HG03175 (cell line): ENCODE measurements around the gene MAGEF1.

ENCODE experiments used
- ATAC-seq: cut with Tn5 transposase; IDR thresholded peaks from one replicate; pipeline ENCODE4 v1.9.1; 2021; ENCODE audit warnings: mild to moderate bottlenecking, moderate library complexity; ENCODE audit not compliant: unreplicated experiment

Gene MAGEF1, protein sequence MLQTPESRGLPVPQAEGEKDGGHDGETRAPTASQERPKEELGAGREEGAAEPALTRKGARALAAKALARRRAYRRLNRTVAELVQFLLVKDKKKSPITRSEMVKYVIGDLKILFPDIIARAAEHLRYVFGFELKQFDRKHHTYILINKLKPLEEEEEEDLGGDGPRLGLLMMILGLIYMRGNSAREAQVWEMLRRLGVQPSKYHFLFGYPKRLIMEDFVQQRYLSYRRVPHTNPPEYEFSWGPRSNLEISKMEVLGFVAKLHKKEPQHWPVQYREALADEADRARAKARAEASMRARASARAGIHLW

DNA sequence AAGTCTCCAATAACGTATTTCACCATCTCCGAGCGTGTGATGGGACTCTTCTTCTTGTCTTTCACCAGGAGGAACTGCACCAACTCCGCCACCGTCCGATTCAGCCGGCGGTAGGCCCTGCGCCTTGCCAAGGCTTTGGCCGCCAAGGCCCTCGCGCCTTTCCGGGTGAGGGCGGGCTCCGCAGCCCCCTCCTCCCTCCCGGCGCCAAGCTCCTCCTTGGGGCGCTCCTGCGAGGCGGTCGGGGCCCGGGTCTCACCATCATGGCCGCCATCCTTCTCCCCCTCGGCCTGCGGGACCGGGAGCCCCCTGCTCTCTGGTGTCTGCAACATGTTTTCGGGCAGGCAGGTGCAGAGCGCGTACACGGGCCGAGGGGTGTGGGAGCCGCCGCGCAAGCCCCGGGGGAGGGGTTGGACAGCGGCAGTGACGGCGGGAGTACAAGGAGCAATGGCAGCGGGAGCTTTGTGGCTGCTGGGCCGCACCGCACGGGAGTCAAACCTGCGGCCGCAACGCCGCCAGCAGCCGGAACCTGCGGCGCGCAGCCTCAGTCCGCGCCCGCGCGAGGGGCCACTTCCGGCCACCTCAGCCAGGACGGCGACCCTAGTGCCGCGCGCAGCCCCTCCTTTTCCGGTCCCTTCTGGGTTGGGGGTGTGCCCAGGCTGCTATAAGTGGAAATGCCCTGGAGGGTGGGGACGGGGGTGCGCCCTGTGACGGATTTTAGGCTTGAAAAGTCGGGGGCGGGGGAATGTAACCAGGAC is at the start of gene MAGEF1:
Gene MAGEF1, minus strand, starts transcription at position 572 of the 755 bp plus-strand sequence. Its CDS starts 243 bp downstream, at position 329.
- peak; percentile 68 for ATAC-seq

DNA sequence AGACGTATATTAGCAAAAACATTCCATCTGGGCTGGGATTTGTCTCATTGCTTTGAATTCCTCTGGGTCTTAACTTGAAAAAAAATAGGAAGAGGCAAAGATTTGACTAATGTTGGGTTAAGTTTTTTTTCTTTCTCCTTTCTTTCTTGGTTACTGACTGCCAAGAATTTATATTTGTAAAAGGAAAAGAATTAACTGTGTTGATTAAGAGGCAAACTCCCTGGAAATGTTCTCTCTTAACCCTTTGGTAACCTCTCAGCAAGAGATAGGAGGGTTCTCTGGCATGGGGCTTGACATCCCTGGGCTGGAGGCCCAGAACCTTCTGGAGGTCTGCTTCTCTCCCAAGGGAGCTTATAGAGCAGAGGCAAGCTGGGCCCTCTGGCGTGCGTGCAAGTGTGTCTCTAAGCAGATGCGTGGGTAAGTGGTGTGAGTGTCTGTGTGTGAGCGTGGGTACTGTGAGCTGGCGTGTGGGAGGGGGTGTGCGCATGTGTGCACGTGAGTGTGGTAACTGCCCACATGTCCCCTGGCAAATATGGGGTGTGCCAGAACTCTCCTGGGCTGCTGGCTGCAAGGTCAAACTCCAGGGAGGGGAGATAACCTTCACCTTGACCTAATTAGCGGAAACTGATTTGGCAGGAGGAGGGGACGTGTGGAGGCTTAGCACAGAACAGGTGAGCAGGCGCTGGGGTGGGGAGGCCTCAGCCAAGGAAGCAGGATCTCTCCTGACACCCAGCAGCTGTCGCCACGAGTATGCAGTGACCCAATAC is 49.4 kb upstream of the MAGEF1 start:
- no peak for ATAC-seq

DNA sequence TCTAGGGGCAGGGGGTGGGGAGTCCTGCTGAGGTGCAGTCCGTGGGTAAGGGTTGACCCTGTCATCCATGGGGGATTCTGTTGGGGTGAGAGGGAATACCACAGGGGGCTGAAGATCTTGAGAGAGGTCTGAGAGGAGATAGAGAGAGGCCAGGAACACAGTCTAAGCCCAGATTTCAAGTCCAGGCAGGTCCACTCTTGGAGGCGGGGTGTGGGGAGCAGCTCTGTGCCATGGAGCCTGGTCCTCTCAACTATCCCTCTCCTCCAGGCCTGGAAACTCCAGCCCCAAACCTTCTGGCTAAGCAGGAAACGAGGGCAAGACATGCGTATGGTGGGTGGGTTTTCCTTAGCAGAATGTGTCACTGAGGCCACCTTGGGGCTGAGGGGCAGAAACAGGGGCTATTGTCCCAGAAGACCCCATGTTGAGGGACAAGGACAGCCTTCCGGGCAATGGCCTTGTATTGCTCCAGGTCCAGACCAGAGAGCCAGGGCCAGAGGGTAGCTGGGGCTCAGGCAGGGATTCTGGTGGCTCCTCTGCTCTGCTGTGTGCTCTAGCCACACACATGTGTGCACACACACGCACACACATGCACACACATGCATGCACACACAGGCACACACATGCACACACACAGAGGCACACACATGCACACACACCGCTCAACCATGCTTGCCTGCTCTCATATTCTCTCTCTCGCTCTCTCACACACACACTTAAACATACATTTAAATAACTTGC is 48.6 kb upstream of the MAGEF1 start:
- no peak for ATAC-seq

DNA sequence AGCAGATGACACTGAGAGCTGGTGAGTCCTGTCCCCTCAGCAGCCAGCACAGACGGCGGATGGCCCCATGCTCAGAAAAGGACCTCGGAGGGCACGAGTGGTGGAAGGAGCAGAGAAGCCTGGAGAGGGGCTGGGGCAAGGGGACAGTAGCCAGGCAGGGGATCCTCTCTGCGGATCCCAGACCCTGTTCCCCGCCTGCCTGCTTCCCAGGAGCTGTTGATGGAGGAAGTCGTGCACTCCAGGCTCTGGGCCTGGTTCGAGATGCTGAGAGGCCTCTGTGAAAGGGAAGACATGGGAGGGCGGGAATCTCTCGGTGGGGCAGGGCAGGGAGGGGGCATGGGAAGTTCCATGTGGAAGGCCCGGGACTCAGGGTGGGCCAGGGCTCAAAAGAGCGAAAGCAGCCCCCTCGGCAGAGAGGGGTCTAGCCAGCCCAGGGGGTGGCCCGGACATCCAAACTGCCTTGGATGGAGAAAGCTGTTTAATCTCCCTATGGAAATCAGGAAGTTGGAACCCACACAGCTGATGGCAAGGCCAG is 47.9 kb upstream of the MAGEF1 start:
- ATAC-seq, result no peak

DNA sequence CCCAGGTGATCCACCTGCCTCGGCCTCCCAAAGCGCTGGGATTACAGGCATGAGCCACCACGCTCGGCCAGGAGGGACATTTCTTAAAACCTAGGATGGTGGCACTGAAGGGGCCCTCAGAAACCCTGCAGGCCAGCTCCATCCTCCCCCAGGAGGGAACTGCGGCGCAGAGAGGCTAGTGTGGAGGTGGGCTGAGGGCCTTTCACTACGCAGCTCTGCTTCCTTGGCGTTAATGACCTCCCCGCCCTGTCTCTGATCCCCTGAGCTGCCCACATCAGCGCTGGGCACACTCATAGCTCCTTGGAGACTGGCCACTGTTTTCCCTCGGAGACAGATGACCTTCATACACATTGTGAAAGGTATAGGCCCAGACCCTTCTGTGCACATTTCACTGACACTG is 46.2 kb upstream of the MAGEF1 start:
- no peak for ATAC-seq

DNA sequence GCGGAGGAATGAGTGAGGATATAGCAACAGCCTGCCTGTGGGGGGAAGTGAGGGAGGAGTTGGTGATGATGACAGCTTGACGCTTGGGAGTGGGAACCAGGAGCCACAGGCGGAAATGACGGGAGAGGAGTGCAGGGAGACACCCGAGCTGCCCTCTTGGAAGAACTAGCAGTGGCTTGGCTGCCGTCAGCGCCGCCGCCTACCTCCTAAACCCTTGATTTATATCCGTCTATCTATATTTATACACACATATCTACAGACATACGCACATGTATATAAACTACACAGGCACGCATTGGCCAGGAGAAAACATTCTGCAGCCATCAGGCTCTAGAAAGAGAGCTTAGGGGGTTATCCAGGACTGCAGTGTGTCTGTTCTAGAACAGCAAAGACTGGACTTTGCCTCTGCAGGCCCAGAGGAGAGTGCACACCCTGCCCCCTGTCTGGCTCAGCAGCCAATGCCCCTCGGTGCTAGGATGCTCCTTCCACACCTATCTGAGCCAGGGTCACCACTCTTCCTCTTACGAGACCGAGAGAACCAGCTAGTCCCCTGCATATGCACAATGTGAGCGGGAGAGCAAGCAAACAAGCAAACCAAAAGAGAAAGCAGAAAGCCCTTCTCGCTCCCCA is 45.3 kb upstream of the MAGEF1 start:
- no peak for ATAC-seq

DNA sequence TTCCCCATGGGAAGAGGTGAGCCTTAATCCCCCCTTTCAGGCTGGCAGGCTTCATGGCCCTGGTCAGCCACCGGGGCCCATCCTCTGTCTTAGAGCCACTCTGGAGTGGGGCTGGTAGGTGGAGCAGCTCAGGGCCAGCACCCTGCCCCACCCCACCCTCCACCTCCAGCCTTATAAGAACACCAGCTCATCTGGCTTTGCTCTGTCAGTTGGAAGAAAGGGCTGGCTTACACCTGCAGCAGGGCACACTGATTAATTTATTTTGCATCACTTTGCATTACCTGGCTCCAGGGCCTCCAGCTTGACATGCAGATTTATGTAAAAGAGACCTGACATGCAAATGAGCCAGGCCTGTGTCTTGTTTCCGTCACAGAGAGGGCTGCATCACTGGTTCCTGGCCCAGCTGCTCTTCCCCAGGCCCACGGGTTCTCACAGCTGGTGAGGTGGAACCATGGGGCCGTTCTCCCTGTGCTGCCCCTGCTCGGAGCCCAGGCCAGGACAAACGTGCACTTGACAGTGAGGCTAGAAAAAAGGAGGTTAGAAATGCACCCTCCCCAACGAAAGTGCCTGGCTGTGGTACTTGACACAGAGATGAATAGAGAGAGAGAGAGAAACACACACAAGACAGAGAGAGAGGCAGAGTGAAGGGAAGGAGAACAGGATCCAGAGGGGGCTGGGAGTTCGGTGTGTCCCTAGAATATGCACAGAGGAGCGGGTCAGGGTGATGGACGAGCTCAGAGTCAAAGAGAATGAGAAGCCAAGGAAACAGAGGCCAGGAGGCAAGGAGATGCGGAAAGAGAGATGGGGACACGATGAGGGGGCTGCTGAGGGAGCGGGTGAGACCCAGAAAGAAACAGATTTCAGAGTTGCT is 44.5 kb upstream of the MAGEF1 start:
- ATAC-seq, result no peak

DNA sequence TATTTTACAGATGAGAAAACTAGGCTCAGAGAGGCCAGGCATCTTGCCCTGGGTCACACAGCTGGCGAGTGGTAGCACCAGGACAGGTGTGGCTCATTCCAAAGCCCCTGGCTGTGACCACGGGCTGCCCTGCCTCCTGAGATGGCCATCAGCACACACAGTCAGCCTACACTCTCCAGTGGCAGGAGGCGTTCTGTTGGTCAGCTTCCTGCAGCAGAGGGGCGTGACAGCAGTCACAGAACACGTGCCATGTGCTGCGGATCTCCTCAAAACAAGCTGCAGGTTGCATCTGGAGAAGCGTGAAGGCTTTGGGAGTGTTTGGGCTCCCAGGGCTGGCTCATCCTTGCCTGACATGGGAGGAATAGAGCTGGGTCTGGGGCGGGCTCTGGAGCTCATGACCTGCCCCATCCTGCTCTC is 43.5 kb upstream of the MAGEF1 start:
- no peak for ATAC-seq

DNA sequence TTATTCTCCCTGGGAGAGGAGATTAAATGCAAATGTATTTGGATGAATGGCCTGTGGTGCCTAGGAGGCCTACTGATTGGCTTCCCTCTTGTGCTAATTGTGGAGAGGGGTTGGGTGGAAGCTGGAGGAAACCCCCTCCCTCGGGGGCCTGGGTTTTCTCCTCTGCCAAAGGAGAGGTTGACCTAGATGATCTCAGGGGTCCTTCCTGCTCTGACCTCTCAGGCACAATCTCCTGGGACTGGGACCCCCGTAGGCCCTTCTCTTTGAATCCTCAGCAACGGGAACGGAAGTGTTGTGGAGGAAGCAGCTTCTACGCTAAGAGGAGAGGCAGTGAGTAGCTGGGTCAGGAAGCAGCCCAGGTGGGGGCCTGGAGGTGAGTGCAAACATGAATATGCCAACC is 40.5 kb upstream of the MAGEF1 start:
- no peak for ATAC-seq

DNA sequence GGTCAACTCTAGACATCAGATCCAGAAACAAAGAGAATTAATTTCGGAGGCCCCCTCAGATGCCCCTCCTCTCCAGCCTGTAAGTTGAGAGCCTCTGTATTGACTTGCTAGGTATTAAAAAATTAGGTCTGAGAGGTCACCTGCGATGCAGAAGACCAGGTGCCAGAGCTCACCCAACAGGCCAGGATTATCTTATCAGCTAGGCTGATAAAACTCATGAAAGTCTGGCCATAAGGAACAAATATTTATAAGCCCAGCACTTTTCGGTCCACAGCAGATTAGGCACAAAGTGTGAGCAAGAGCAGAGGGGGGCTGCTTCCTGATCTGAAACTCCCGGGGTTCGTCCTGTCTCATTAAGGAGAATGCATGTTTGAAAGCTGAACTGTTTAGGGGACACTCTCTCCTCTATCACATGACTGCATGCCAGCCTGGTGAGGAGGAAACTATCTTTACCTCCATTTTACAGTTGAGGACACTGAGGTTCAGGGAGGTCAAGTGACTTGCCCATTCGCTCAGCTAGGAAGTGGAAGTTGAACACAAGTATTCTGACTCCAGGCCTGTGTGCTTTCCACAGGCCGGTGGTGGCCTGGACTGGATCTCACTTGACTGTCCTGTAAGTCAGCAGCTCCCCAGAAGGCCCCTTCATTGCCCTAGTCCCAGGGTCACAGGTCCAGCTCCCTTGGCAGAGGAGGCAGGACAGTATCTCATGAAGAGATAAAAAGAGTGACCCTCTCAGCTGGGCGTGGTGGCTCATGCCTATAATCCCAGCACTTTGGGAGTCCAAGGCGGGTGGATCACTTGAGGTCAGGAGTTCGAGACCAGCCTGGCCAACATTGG is 39.6 kb upstream of the MAGEF1 start:
- no peak for ATAC-seq

DNA sequence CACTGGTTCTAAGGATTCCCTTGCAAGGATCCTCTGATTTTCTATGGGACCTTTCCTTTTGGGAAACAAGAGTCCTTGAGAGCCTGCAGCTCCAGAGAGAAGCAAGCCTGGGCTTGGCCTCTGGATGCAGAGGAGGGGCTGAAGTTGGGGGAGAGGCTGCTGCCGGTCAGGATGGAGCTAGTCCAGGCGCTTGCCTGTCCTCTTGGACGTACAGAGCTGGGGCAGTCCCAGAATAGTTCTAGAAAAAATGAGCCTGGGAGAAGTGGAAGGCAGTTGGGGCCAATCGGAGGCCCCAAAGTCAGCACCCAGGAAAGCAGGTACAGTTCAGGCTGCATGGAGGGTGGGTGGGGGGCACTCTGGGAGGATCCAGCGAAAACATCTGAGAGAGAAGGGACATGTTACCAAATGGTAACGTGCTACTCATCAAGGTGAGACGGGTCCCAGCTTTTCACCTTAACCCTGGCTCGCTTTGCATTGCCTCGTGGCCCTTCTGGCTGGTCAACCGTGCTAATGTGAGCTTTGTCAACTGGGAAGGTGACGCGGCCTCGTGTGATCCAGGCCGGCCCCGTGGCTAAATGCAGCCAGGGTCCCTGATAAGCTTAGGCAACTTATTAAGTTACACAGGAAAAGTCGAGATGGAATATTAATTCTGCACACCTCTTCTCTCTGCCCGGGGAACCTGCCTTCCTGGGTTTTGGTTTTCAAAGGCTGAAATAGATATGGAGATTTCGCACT is 38.7 kb upstream of the MAGEF1 start:
- ATAC-seq, result no peak

DNA sequence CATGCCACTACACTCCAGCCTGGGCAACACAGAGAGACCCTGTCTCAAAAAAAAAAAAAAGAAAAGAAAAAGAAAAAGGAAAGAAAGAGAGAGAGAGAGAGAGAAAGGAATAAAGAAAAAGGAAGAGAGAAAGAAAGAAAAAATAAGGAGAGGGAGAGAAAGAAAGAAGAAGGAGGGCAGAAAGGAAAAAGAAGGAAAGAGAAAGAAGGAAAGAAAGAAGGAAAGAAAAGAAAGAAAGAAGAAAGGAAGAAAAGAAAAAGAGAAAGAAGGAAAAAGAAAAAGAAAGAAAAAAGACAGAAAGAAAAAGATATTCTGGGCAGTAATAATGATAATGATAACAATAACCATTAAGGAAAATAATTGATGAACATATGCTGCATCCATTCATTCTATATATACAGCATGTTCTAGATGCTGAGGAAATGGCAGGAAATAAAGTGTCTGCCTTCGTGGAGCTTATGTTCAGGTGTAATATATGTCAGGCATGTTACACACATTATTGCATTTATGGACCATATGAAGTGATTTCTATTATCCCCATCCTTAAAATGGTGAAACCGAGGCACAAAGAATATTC is 37.4 kb upstream of the MAGEF1 start:
- no peak for ATAC-seq

DNA sequence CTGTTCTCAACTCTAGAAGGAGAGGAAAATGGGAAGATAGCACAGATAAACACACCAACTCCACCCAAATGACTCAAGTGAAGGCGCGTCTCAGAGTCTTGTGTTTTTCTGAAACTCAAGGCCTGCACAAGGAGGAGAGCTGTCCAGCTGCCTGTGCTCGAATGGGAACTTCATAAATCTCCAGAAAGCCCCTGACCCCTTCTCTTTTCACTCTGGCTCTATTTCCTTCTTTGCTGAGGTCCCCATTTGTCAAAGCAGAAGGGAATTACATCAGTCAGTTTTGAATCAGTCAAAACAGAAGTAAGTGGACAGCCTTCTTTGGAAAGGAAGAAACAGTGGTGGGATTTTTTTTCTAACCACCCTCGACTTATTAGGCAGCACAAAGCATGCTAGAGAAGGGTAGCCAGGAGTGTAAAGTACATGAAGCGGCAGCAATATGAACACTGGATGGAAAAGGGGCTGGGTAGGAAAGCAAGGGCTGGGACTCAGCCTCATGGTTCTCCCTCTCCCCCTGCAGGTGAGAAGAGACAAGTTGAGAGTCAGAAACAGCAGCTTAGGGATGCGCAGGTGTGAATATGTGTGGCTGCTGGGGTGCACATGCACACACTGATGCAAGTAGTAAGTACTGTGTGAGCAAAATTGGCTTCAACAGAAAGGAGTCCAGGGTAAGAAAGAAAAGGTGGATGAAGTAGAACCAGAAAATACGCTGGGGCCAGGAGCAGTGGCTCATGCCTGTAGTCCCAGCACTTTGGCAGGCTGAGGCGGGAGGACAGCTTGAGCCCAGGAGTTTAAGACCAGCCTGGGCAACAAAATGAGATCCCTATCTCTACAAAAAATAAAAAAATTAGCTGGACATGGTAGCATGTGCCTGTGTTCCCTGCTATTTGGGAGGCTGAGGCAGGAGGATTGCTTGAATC is 36.6 kb upstream of the MAGEF1 start:
- ATAC-seq, result no peak

DNA sequence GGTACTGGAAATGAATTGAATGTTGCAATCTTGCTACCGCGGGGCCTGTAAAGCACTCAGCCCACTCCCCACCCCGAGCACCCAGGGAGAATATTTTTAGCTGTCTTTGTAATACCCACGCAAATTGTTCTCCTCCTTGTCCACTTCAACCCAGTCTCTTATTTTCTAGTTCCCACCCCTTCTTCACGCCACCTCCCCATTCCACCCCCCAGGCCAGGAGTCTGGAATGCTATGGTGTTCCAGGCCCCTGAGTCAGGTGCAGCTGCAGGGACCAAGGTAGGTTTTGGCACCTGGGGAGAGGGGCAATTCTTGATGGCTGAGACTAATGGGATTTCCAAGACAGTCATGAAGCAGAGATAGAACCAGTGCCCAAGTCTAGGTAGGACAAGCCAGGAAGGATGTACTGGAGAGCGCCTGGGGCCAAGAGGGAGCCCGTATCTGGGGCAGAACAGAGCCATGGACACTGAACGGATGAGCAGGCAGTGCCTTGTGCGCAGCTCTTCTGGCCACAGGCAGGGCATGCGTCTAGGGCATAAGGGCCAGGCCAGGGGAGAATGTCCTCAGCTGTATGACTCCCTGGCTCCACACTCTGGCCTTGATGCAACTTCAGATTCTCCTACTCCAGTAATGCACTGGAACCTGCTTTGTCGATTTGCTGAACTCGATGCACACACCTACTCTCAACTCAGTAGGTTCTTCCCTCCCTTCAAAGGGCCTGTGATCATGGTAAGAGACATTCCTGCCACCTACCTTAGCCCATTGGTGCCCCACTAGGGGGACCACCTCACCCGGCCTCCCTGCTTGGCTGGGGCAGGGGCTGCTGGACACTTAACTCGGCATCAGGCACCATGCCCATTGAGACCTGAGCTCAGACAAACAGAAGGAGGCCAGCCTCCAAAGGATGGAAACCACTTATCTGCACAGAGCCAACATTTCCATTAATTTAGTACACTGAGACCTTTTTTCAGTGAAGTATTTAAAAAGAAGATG is 34.6 kb upstream of the MAGEF1 start:
- ATAC-seq, result no peak

DNA sequence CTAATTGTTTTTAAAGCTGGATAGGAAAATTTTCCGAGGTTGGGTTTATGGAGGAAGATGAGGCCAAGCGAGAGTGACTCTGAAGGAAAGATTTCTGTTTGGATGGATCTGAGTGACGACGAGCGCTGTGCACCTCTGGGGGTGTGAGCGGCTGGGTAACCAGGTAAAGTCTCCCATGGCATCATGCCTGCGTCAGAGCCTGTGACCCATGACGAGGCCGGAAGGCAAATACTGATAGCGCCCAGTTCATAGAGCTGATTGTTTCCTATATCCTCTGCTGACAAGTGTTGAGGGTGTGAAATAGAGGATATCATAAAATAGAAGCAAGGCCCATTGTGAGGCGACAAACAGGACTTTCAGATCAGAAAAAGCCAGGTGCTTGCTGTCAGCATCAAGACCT is 33.7 kb upstream of the MAGEF1 start:
- no peak for ATAC-seq
